Gastrocnemius medialis (tissue), 4 donors: ENCODE measurements around the gene LRRC4C. TPM values are rescaled to one million over a fixed set of nuclear protein-coding genes. Genes with fewer than 3 reads are reported as not detected.

Source experiments
- ATAC-seq, 2 donors: fragments of 150-250 bp; one replicate each; pipeline ENCODE4 v1.9.1; 2016
- DNase-seq, 2 donors: peaks; one replicate each; pipeline ENCODE4 v3.0.0-alpha.2; 2019
- H3K27ac ChIP-seq, 4 donors: fragments of 200-600 bp; sonication (generic); 1 replicate in 1 of 4; 2 replicates in 3 of 4; pipeline ENCODE4 v1.5.1; 2016 to 2018; ENCODE audit warnings: mild to moderate bottlenecking in 2 of 4, moderate library complexity in 1 of 4
- H3K27me3 ChIP-seq, 3 donors: fragments of 200-600 bp; sonication (generic) in 2 of 3; 1 replicate in 1 of 3; 2 replicates in 2 of 3; pipeline versions ENCODE4 v1.5.1 to v1.6.0; 2016 to 2019; ENCODE audit warnings: mild to moderate bottlenecking in 1 of 3, moderate library complexity in 1 of 3
- H3K36me3 ChIP-seq, 2 donors: fragments of 200-600 bp; sonication (generic) in 1 of 2; one replicate each; pipeline ENCODE4 v1.5.1; 2017 to 2018
- H3K4me1 ChIP-seq, 2 donors: fragments of 200-600 bp; sonication (generic) in 1 of 2; one replicate each; pipeline ENCODE4 v1.5.1; 2016 to 2017; ENCODE audit warnings: mild to moderate bottlenecking in 2 of 2
- H3K4me3 ChIP-seq, 4 donors: fragments of 200-600 bp; sonication (generic) in 3 of 4; 1 replicate in 1 of 4; 2 replicates in 3 of 4; pipeline ENCODE4 v1.5.1; 2016 to 2019; ENCODE audit warnings: mild to moderate bottlenecking in 2 of 4
- H3K9me3 ChIP-seq, 3 donors: fragments of 200-600 bp; sonication (generic) in 2 of 3; 1 replicate in 1 of 3; 2 replicates in 2 of 3; pipeline ENCODE4 v1.5.1; 2016 to 2019
- POLR2A ChIP-seq, 2 donors: fragments of 450-650 bp; IDR thresholded peaks; one replicate each; pipeline ENCODE4 v1.6.1; 2017; ENCODE audit warnings: antibody characterized with exemption in 2 of 2, mild to moderate bottlenecking in 2 of 2, moderate library complexity in 2 of 2
- in situ Hi-C, 4 donors: fragments of 200-750 bp; cut with MboI; loops; one replicate each; pipeline versions ENCODE4 v1.15.0 to v1.8.0; 2017; ENCODE audit warnings: low sequenced_read_pairs in 4 of 4
- intact Hi-C: fragments of 100-400 bp; cut with DNase I; formaldehyde crosslinking; loops from one replicate; pipeline ENCODE4 v1.15.1; 2023; ENCODE audit warnings: low total_unique reads
- total RNA-seq, 4 donors: library from RNA; depleted of rRNA; stranded (reverse); fragments of >200 nt; gene quantifications; one replicate each; pipeline versions ENCODE4 v1.1.0 to v1.2.3, GENCODE V29; 2016
- TF ChIP-seq, protein P1 (sequence below), 5 experiments: fragments of 450-650 bp in 3 of 5; fragments of 200-600 bp in 2 of 5; sonication (generic) in 2 of 5; IDR thresholded peaks in 4 of 5; conservative IDR thresholded peaks in 1 of 5; 1 replicate in 4 of 5; 2 replicates in 1 of 5; pipeline ENCODE4 v1.5.1; 2016 to 2019; ENCODE audit warnings: antibody characterized with exemption in 5 of 5, mild to moderate bottlenecking in 3 of 5, moderate library complexity in 3 of 5

The LRRC4C gene
- total RNA-seq, 4 donors from 2014 or later = 0.15 to 0.59 (median 0.24) TPM; not detected in 1

DNA sequence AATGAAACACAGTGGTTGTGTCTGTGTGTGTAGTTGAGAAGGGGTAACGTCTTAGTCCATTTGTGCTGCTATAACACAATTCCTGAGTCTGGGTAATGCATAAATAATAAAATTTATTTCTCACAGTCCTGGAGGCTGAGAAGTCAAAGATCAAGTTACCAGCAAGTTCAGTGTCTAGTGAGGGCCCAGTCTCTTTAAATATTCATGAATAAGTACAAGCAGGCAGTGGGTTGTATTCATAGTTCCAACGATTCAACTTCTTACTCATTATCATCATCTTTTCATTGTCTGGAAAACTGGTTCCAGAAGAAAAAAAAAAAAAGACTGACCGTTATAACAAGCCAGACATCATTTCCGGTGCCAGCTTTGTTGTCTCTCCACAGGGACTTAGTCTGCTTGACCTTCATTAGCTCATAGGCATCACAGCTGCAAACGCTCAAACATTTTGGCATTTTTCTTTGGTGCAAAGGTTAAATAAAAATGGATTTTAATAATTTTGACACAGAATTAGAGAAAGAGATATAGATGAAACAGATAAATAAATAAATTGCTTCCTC lies 1297.5 kb downstream of the LRRC4C start:
- intact Hi-C loops = no loop called here
- H3K4me1 ChIP-seq = no peaks in the 10 kb centered on the region
- H3K4me3 ChIP-seq = no peak overlapping the region
- no peak overlapping the region for H3K27ac ChIP-seq
- no peak for DNase-seq
- H3K9me3 ChIP-seq = no peaks in the 10 kb centered on the region
- H3K36me3 ChIP-seq = no peaks in the 10 kb centered on the region
- no peaks in the 10 kb centered on the region for H3K27me3 ChIP-seq
- in situ Hi-C loops = no loop called here
- TF ChIP-seq, protein P1, sequence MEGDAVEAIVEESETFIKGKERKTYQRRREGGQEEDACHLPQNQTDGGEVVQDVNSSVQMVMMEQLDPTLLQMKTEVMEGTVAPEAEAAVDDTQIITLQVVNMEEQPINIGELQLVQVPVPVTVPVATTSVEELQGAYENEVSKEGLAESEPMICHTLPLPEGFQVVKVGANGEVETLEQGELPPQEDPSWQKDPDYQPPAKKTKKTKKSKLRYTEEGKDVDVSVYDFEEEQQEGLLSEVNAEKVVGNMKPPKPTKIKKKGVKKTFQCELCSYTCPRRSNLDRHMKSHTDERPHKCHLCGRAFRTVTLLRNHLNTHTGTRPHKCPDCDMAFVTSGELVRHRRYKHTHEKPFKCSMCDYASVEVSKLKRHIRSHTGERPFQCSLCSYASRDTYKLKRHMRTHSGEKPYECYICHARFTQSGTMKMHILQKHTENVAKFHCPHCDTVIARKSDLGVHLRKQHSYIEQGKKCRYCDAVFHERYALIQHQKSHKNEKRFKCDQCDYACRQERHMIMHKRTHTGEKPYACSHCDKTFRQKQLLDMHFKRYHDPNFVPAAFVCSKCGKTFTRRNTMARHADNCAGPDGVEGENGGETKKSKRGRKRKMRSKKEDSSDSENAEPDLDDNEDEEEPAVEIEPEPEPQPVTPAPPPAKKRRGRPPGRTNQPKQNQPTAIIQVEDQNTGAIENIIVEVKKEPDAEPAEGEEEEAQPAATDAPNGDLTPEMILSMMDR (IDR thresholded peaks at IDR 0.05 in 4 of 5, conservative IDR thresholded peaks at IDR 0.05 in 1 of 5) = no peak
- no peak for TF ChIP-seq POLR2A (IDR thresholded peaks at IDR 0.05)
- ATAC-seq = no peak

DNA sequence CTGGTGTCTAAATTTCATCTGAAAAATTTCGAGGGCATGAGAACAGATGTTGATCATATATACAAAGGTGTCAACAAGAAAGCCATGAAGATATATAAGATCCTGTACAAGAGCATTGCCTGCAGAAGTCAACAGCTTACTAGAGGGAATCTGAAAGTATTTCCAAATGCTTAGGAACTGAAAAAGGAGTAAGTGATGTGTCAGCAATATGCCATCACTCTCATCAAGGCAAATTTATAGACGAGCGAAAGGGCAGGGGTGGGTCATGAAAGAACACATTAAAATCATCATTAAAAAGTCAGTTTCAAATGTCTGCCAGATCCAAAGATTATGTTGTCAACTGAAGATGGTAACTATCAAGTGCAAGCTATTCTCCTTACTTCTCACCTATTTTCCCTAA lies 1299.0 kb downstream of the LRRC4C start:
- H3K9me3 ChIP-seq = no peaks in the 10 kb centered on the region
- no peaks in the 10 kb centered on the region for H3K36me3 ChIP-seq
- no peak overlapping the region for H3K27ac ChIP-seq
- DNase-seq (no peak), ATAC-seq (no peak)
- H3K27me3 ChIP-seq = no peaks in the 10 kb centered on the region
- intact Hi-C loops (no loop called here), in situ Hi-C loops (no loop called here)
- H3K4me3 ChIP-seq = no peak overlapping the region
- TF ChIP-seq, protein P1 (IDR thresholded peaks at IDR 0.05 in 4 of 5, conservative IDR thresholded peaks at IDR 0.05 in 1 of 5) = no peak
- TF ChIP-seq POLR2A (IDR thresholded peaks at IDR 0.05) = no peak
- H3K4me1 ChIP-seq = no peaks in the 10 kb centered on the region

DNA sequence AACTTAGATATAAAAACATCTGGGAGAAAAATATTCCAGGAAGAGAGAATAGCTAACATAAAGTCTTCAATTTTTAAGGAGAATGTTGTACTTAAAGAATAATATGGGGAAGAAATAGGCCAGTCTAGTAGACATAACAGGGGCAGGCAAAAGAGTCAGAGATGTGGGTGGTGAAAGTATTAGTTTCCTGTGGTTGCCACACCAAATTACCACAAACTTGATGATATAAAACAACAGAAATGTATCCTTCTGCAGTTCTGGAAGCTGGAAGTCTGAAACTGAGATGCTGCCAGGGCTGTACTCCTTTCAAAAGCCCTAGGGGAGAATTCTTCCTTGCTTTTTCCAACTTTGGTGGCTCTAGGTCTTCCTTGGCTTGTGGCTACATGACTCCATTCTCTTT lies 1309.7 kb downstream of the LRRC4C start:
- TF ChIP-seq, protein P1 (IDR thresholded peaks at IDR 0.05 in 4 of 5, conservative IDR thresholded peaks at IDR 0.05 in 1 of 5) = no peak
- H3K27ac ChIP-seq = no peak overlapping the region
- H3K27me3 ChIP-seq = no peaks in the 10 kb centered on the region
- in situ Hi-C loops = no loop called here
- intact Hi-C loops = no loop called here
- H3K4me1 ChIP-seq = no peaks in the 10 kb centered on the region
- H3K4me3 ChIP-seq = no peak overlapping the region
- no peak for DNase-seq
- no peaks in the 10 kb centered on the region for H3K9me3 ChIP-seq
- no peak for ATAC-seq
- H3K36me3 ChIP-seq = no peaks in the 10 kb centered on the region

DNA sequence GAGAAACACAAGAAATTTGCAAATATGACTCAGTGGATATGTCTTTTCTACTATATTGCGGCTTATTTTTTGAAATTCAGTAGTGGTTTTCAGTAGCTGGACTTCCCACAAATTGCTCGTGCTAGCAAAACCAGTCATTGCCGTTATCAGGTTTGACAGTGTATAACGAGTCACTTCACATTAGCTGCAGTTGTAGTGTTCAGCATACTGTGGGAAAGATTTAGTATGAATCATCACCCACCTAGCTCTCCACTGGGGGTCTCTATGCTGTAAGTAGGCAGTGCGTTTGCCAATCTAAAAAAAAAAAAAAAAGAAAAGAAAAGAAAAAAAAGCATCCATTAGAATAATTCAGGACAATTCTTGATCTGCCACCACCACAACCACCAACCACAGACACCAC lies 1318.9 kb downstream of the LRRC4C start:
- Histone ChIP-seq H3K9me3 (no peaks in the 10 kb centered on the region), H3K27me3 (no peaks in the 10 kb centered on the region), H3K27ac (no peak overlapping the region), H3K4me1 (no peaks in the 10 kb centered on the region), H3K4me3 (no peak overlapping the region), H3K36me3 (no peaks in the 10 kb centered on the region)
- TF ChIP-seq, protein P1 (IDR thresholded peaks at IDR 0.05 in 4 of 5, conservative IDR thresholded peaks at IDR 0.05 in 1 of 5) = no peak
- TF ChIP-seq POLR2A (IDR thresholded peaks at IDR 0.05) = no peak
- no peak for ATAC-seq
- intact Hi-C loops (no loop called here), in situ Hi-C loops (no loop called here)
- DNase-seq = no peak

DNA sequence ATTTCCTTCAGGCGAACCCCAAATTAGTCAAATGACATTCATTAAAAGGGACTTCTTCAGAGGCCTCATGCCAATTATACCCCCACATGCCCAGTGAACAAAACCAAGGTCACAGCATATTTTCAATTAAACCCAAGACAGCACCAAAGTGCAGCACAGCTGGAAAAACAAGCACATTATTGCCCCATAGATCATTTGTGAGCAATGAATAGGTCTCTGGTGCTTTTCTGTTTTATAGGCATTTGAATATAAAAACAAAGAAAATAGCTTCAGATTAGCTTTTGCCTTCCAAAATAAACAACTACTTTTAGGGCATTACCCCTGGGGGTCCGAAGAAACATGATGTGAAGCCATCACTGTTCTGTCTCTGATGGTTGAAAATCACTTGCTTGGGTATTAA lies 1319.9 kb downstream of the LRRC4C start:
- in situ Hi-C loops (no loop called here), intact Hi-C loops (no loop called here)
- no peaks in the 10 kb centered on the region for H3K36me3 ChIP-seq
- TF ChIP-seq, protein P1 (IDR thresholded peaks at IDR 0.05 in 4 of 5, conservative IDR thresholded peaks at IDR 0.05 in 1 of 5) = no peak
- TF ChIP-seq POLR2A (IDR thresholded peaks at IDR 0.05) = no peak
- no peaks in the 10 kb centered on the region for H3K27me3 ChIP-seq
- H3K9me3 ChIP-seq = no peaks in the 10 kb centered on the region
- H3K27ac ChIP-seq = no peak overlapping the region
- no peak overlapping the region for H3K4me3 ChIP-seq
- DNase-seq (no peak), ATAC-seq (no peak)
- no peaks in the 10 kb centered on the region for H3K4me1 ChIP-seq
